H1 (cell line): ENCODE results near the gene BCAR3. TPM values are rescaled to one million over a fixed set of nuclear protein-coding genes. Genes with fewer than 3 reads are reported as not detected.

Experiments used
- GABPA ChIP-seq: IDR thresholded peaks from 2 replicates; pipeline ENCODE4 v1.6.1; 2011; ENCODE audit warnings: mild to moderate bottlenecking, low read length, moderate library complexity, borderline replicate concordance; ENCODE audit not compliant: insufficient read depth
- KDM4A ChIP-seq: IDR thresholded peaks from one replicate; pipeline ENCODE4 v1.7.1; 2012; ENCODE audit warnings: low read depth, mild to moderate bottlenecking, moderate library complexity, low read length, inconsistent platforms; ENCODE audit not compliant: severe bottlenecking
- PHF8 ChIP-seq: fragments of 200-600 bp; sonication (generic); conservative IDR thresholded peaks from 2 replicates; pipeline ENCODE4 v1.7.1; 2012; ENCODE audit warnings: low read depth, mild to moderate bottlenecking, inconsistent platforms, low read length, moderate library complexity
- RXRA ChIP-seq: IDR thresholded peaks from 2 replicates; pipeline ENCODE4 v1.6.1; 2011; ENCODE audit warnings: low read depth, mild to moderate bottlenecking, low read length, moderate library complexity; ENCODE audit not compliant: insufficient read depth
- polyA plus RNA-seq, 7 experiments: library from polyadenylated mRNA; depleted of rRNA in 3 of 7; stranded (reverse) in 5 of 7; unstranded in 2 of 7; fragments of >200 nt in 5 of 7; fragments of 200-250 nt in 2 of 7; gene quantifications; 1 replicate in 5 of 7; 2 replicates in 1 of 7; 4 replicates in 1 of 7; pipeline versions ENCODE4 v1.2.1 to v1.2.3, GENCODE V29; 2011 to 2013; ENCODE audit warnings: missing spikeins in 2 of 7, mixed read lengths in 2 of 7
- total RNA-seq: library from RNA; stranded (reverse); fragmentation: NEBNext Ultra II Directional; extraction: Animal tissue kit (Norgen Biotek cat#: 25700); gene quantifications from 2 replicates; pipeline ENCODE4 v1.2.1, GENCODE V29; 2021
- TF ChIP-seq, protein P1 (sequence below): IDR thresholded peaks from 2 replicates; pipeline ENCODE4 v1.6.1; 2012; ENCODE audit warnings: inconsistent platforms

The BCAR3 gene
- total and polyA plus RNA-seq, 2 of the 8 experiments (the other 6 are each of a cell fraction or from before 2014, with no cell fraction given), result 5.6 to 9.2 TPM

DNA sequence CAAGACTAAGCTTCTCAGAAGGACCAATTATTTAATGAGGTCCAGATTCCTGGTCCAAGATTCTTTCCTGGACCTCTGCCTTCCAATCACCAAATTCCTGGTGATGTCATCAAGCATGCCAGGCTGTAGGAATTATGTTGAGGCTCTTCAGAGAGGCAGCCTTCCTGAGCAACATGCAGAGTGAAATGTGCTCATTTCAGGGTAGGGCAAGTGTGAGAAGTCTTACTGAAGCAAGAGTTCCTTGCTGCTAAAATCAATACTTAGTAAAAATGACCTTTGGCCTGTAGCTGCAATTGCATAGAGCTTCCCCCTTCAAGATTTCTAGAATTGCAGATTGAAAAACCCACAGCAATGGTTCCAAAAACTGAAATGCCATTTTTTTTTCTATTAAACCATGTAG lies 31.7 kb upstream of the BCAR3 start (continued):
- TF ChIP-seq KDM4A (no peak), GABPA (no peak), PHF8 (no peak), RXRA (no peak)
- TF ChIP-seq, protein P1, sequence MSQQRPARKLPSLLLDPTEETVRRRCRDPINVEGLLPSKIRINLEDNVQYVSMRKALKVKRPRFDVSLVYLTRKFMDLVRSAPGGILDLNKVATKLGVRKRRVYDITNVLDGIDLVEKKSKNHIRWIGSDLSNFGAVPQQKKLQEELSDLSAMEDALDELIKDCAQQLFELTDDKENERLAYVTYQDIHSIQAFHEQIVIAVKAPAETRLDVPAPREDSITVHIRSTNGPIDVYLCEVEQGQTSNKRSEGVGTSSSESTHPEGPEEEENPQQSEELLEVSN, result no peak
